ENCODE measurements around the gene IL10. TPM values are rescaled to one million over a fixed set of nuclear protein-coding genes. Genes with fewer than 3 reads are reported as not detected.

Gene IL10
- total RNA-seq, 1 donor from 2014 or later: 3.4 TPM

DNA sequence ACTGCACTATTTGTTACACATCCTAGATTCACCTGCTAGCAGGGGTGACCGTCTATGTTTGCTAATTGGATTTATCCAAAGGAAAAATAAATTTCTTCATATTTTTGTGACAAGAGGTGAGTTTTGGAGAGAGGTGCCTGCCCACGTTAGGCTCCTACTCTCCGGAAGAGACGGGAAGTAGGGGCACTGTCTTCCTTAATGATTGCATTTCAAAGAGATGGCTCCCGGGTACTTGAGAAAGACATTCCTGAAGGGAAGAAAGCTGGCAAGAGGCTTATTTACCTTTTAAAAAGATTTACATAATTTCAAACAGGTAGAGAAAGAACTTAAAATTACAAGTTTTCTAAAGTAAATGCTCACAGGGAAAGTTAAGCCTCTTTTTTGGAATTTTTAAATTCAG lies 20.4 kb downstream of the IL10 start:
- POLR2A ChIA-PET: no interaction called here
- Mint-ChIP-seq H3K4me1 (peaks cover 6% of the 10 kb centered on the region), H3K27me3 (no peaks in the 10 kb centered on the region), H3K9me3 (no peaks in the 10 kb centered on the region), H3K36me3 (ENCODE audit: low read depth) (no peaks in the 10 kb centered on the region), H3K4me3 (no peak overlapping the region), H3K27ac (no peak overlapping the region)
- TF ChIP-seq, protein P1, sequence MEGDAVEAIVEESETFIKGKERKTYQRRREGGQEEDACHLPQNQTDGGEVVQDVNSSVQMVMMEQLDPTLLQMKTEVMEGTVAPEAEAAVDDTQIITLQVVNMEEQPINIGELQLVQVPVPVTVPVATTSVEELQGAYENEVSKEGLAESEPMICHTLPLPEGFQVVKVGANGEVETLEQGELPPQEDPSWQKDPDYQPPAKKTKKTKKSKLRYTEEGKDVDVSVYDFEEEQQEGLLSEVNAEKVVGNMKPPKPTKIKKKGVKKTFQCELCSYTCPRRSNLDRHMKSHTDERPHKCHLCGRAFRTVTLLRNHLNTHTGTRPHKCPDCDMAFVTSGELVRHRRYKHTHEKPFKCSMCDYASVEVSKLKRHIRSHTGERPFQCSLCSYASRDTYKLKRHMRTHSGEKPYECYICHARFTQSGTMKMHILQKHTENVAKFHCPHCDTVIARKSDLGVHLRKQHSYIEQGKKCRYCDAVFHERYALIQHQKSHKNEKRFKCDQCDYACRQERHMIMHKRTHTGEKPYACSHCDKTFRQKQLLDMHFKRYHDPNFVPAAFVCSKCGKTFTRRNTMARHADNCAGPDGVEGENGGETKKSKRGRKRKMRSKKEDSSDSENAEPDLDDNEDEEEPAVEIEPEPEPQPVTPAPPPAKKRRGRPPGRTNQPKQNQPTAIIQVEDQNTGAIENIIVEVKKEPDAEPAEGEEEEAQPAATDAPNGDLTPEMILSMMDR (IDR thresholded peaks at IDR 0.05): no peak
- no peak for DNase-seq
- intact Hi-C loops (cut with micrococcal nuclease): no loop called here
- no peak for ATAC-seq (ENCODE audit: low read depth)
- CTCF ChIA-PET: no interaction called here

DNA sequence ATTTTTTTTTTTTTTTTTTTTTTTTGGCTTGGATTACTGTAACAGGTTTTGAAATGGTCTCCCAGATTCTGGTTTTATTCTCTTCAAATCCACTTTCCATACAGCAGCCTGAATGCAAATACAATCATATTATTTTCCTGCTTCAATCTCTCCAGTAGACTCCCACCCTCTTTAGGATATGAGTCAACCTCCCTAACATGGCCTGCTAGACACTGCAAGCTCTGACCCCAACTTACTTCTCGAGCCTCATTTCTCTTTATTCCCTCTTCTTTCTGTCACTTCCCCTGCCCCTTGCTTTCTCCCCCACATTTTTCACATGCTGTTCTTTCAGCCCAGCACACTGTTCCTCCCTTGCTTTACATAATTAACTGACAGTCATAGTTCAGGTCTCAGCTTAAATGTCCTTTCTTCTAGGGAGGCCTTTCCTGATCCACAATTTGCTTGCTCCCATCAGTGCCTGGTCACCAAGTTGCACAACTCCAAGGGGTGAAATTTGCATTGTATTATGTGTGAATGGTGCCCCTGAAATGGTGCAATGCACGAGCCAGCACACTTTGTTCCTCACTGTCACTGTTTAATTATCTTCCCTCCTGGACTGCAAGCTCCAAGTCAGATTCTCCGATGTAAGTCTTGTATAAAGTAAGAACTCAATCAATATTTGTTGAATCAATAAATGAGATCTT lies 23.8 kb downstream of the IL10 start:
- intact Hi-C loops (cut with micrococcal nuclease): no loop called here
- ChIA-PET CTCF (interaction anchor here (1.3 to 1.5 kb wide), 2 partner anchors 9 to 14 kb away, joined by 3 to 7 read pairs; no protein-coding TSS in a partner anchor), POLR2A (interaction anchor here (0.6 kb wide), 1 partner anchor 9 kb away, joined by 3 read pairs; no protein-coding TSS in a partner anchor)
- TF ChIP-seq, protein P1 (IDR thresholded peaks at IDR 0.05): no peak
- ATAC-seq (ENCODE audit: low read depth) (no peak), DNase-seq (no peak)
- H3K9me3 Mint-ChIP-seq: no peaks in the 10 kb centered on the region
- H3K27me3 Mint-ChIP-seq: no peaks in the 10 kb centered on the region
- H3K27ac Mint-ChIP-seq: no peak overlapping the region
- H3K36me3 Mint-ChIP-seq (ENCODE audit: low read depth): no peaks in the 10 kb centered on the region
- H3K4me1 Mint-ChIP-seq: peaks cover 16% of the 10 kb centered on the region
- H3K4me3 Mint-ChIP-seq: no peak overlapping the region

DNA sequence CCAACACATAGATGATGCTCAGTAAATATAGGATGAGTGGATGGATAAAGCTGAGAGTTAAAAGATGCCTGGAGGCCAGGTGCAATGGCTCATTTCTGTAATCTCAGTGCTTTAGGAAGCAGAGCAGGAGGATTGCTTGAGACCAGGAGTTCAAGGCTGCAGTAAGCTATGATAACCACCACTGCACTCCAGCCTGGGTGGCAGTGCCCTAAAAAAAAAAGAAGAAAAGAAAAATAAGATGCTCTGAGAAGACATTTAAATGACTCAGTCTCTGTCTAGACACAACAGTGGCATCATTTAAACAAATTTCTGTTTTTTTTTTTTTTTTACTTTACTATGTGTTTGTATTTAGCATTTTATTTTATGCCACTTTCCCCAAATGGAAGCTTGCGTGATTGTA lies 27.0 kb downstream of the IL10 start:
- no peak overlapping the region for H3K27ac Mint-ChIP-seq
- no peaks in the 10 kb centered on the region for H3K27me3 Mint-ChIP-seq
- no peaks in the 10 kb centered on the region for H3K9me3 Mint-ChIP-seq
- intact Hi-C loops (cut with micrococcal nuclease): no loop called here
- H3K4me3 Mint-ChIP-seq: no peak overlapping the region
- H3K4me1 Mint-ChIP-seq: peaks cover 45% of the 10 kb centered on the region
- ChIA-PET POLR2A (interaction anchor here (0.6 to 1.7 kb wide), 6 partner anchors 13 to 37 kb away, joined by 3 to 7 read pairs (median 4); partner anchors contain the start of gene IL19), CTCF (no interaction called here)
- no peaks in the 10 kb centered on the region for H3K36me3 Mint-ChIP-seq (ENCODE audit: low read depth)
- DNase-seq: no peak
- no peak for ATAC-seq (ENCODE audit: low read depth)
- TF ChIP-seq, protein P1 (IDR thresholded peaks at IDR 0.05): no peak

DNA sequence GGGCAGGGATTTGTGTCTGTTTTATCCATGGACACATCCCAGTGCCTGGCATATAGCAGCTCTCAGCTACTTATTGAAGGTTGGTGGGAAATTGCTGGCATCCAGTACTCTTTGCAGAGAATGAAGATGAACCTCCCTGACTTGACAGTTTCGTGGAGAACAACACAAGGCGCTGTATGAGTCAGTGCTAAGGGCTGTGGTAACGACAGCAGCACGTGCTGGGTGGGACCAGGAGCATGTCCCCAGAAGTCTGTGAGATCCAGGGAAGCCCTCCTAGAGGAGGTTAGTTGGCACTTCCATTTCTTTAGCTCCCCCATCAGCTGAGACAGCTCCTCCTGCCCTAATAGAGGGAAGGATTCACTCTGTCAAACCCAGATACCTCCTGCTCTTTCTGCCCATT lies 27.6 kb downstream of the IL10 start:
- intact Hi-C loops (cut with micrococcal nuclease): no loop called here
- peaks cover 49% of the 10 kb centered on the region for H3K4me1 Mint-ChIP-seq
- H3K27ac Mint-ChIP-seq: peak overlapping the region; percentile 60
- POLR2A ChIA-PET: interaction anchor here (0.5 to 1.7 kb wide), 7 partner anchors 13 to 38 kb away, joined by 3 to 7 read pairs (median 4); partner anchors contain the start of gene IL19
- TF ChIP-seq, protein P1 (IDR thresholded peaks at IDR 0.05): no peak
- no peaks in the 10 kb centered on the region for H3K27me3 Mint-ChIP-seq
- H3K4me3 Mint-ChIP-seq: no peak overlapping the region
- no peaks in the 10 kb centered on the region for H3K36me3 Mint-ChIP-seq (ENCODE audit: low read depth)
- DNase-seq: no peak
- CTCF ChIA-PET: no interaction called here
- no peaks in the 10 kb centered on the region for H3K9me3 Mint-ChIP-seq
- no peak for ATAC-seq (ENCODE audit: low read depth)

DNA sequence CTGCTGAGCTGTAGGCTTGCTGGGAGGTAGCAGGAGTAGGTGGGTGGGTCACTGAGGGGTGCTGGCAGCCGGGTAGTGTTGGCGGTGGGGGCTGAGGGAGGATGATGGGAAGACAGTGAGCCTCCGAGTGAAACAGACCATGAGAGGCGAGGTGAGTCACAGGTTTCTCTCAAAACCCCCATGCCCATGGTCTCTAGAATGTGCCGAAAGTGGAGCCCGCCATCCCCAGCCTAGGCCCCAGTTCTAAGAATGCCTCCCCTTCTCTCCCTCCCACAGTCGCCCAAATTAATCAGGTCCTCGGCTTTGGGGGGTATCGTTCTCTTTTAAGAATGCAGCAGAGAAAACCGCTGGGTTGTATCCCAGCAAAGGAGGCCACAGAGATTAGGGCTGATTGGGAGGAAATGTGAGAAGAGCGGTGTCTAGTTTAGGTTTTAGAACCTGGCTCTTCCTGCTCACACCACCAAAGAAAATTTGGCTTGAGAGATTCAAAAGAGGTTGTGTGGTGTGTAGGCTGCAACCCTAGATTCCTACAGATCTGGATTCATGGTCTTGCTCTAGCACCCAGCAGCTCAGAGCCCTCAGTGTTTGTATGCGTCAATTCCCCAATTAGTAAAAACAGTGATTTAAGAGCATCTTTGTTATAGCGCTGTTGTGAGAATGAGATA lies 29.4 kb downstream of the IL10 start:
- no peak for DNase-seq
- POLR2A ChIA-PET: interaction anchor here (0.7 to 3.7 kb wide), 7 partner anchors 13 to 52 kb away, joined by 3 to 14 read pairs (median 3); partner anchors contain the start of genes IL10 and IL19
- H3K27me3 Mint-ChIP-seq: no peaks in the 10 kb centered on the region
- peak overlapping the region; percentile 2 for H3K4me3 Mint-ChIP-seq
- intact Hi-C loops (cut with micrococcal nuclease): loop anchor here (2.0 kb wide), 1 partner anchor 14 kb away; no protein-coding TSS in a partner anchor
- peak overlapping the region; percentile 86 for H3K27ac Mint-ChIP-seq
- no peaks in the 10 kb centered on the region for H3K36me3 Mint-ChIP-seq (ENCODE audit: low read depth)
- H3K4me1 Mint-ChIP-seq: peaks cover 68% of the 10 kb centered on the region
- peak; percentile 51 for ATAC-seq (ENCODE audit: low read depth)
- CTCF ChIA-PET: interaction anchor here (0.8 to 1.3 kb wide), 4 partner anchors 8 to 23 kb away, joined by 3 to 4 read pairs (median 4); no protein-coding TSS in a partner anchor
- TF ChIP-seq, protein P1 (IDR thresholded peaks at IDR 0.05): no peak
- no peaks in the 10 kb centered on the region for H3K9me3 Mint-ChIP-seq

Data from activated B cell treated with CpG ODN at 0.5 μM for 24 hours (primary cell).